Measurements from ENCODE around the gene CDX1. TPM values are rescaled to one million over a fixed set of nuclear protein-coding genes. Genes with fewer than 3 reads are reported as not detected.
A peak's percentile ranks its signal among the peaks of the same experiment; 100 is the strongest.

The CDX1 gene
- total RNA-seq, 1 donor from 2014 or later, result not detected

GRCh38 chr5:150164211-150164980 is 2.2 kb upstream of the CDX1 start:
- Mint-ChIP-seq H3K4me1 (ENCODE audit: low read depth, unreplicated experiment) (peaks cover 41% of the 10 kb centered on the region), H3K36me3 (ENCODE audit: unreplicated experiment) (no peaks in the 10 kb centered on the region), H3K9me3 (ENCODE audit: unreplicated experiment) (peaks cover 16% of the 10 kb centered on the region), H3K4me3 (ENCODE audit: unreplicated experiment) (peak overlapping the region; percentile 67), H3K27me3 (ENCODE audit: unreplicated experiment) (peaks cover 26% of the 10 kb centered on the region), H3K27ac (ENCODE audit: unreplicated experiment) (peak overlapping the region; percentile 68)
- DNase-seq, result no peak
- no peak for TF ChIP-seq CTCF (IDR thresholded peaks at IDR 0.05; ENCODE audit: partially characterized antibody, unreplicated experiment)

- no peak for TF ChIP-seq CTCF (IDR thresholded peaks at IDR 0.05; ENCODE audit: partially characterized antibody, unreplicated experiment)
- peak overlapping the region; percentile 1 for H3K27ac Mint-ChIP-seq (ENCODE audit: unreplicated experiment)
- peaks cover 22% of the 10 kb centered on the region for H3K27me3 Mint-ChIP-seq (ENCODE audit: unreplicated experiment)
- H3K4me1 Mint-ChIP-seq (ENCODE audit: low read depth, unreplicated experiment), result peaks cover 32% of the 10 kb centered on the region
- DNase-seq, result no peak
- H3K36me3 Mint-ChIP-seq (ENCODE audit: unreplicated experiment), result no peaks in the 10 kb centered on the region
- H3K9me3 Mint-ChIP-seq (ENCODE audit: unreplicated experiment), result peaks cover 16% of the 10 kb centered on the region
- H3K4me3 Mint-ChIP-seq (ENCODE audit: unreplicated experiment), result peak overlapping the region; percentile 63
Observed at GRCh38 chr5:150166037-150166649, 435 bp upstream of the CDX1 start.

- peaks cover 28% of the 10 kb centered on the region for H3K4me1 Mint-ChIP-seq (ENCODE audit: low read depth, unreplicated experiment)
- no peak overlapping the region for H3K4me3 Mint-ChIP-seq (ENCODE audit: unreplicated experiment)
- no peaks in the 10 kb centered on the region for H3K36me3 Mint-ChIP-seq (ENCODE audit: unreplicated experiment)
- H3K9me3 Mint-ChIP-seq (ENCODE audit: unreplicated experiment), result peaks cover 12% of the 10 kb centered on the region
- peaks cover 22% of the 10 kb centered on the region for H3K27me3 Mint-ChIP-seq (ENCODE audit: unreplicated experiment)
- no peak overlapping the region for H3K27ac Mint-ChIP-seq (ENCODE audit: unreplicated experiment)
- no peak for DNase-seq
- no peak for TF ChIP-seq CTCF (IDR thresholded peaks at IDR 0.05; ENCODE audit: partially characterized antibody, unreplicated experiment)
Observed at GRCh38 chr5:150167512-150167850, 903 bp downstream of the CDX1 start.

GRCh38 chr5:150167908-150168307 is 1.3 kb downstream of the CDX1 start:
- no peak for DNase-seq
- Mint-ChIP-seq H3K27me3 (ENCODE audit: unreplicated experiment) (peaks cover 22% of the 10 kb centered on the region), H3K4me3 (ENCODE audit: unreplicated experiment) (no peak overlapping the region), H3K27ac (ENCODE audit: unreplicated experiment) (no peak overlapping the region), H3K4me1 (ENCODE audit: low read depth, unreplicated experiment) (peaks cover 28% of the 10 kb centered on the region), H3K9me3 (ENCODE audit: unreplicated experiment) (peaks cover 12% of the 10 kb centered on the region), H3K36me3 (ENCODE audit: unreplicated experiment) (no peaks in the 10 kb centered on the region)
- peak; percentile 27 for TF ChIP-seq CTCF (IDR thresholded peaks at IDR 0.05; ENCODE audit: partially characterized antibody, unreplicated experiment)

- Mint-ChIP-seq H3K4me3 (ENCODE audit: unreplicated experiment) (no peak overlapping the region), H3K27ac (ENCODE audit: unreplicated experiment) (no peak overlapping the region), H3K4me1 (ENCODE audit: low read depth, unreplicated experiment) (peaks cover 21% of the 10 kb centered on the region), H3K27me3 (ENCODE audit: unreplicated experiment) (peaks cover 22% of the 10 kb centered on the region), H3K36me3 (ENCODE audit: unreplicated experiment) (no peaks in the 10 kb centered on the region), H3K9me3 (ENCODE audit: unreplicated experiment) (peaks cover 12% of the 10 kb centered on the region)
- DNase-seq, result no peak
- TF ChIP-seq CTCF (IDR thresholded peaks at IDR 0.05; ENCODE audit: partially characterized antibody, unreplicated experiment), result no peak
Observed at GRCh38 chr5:150168864-150169263, 2.3 kb downstream of the CDX1 start.

Data from glutamatergic neuron (in vitro differentiated cells).